IMR-90 (cell line): Measurements from ENCODE around the gene C10orf120. TPM values are rescaled to one million over a fixed set of nuclear protein-coding genes. Genes with fewer than 3 reads are reported as not detected.

Experiments used
- ATAC-seq: fragments of 200-7000 bp; cut with Tn5 transposase; 2 replicates; pipeline ENCODE4 v1.9.1; 2020; ENCODE audit warnings: low read depth, mild to moderate bottlenecking, moderate library complexity
- BruUV-seq: library from RNA; stranded (reverse); fragments of 400-500 nt; replicated peaks from 2 replicates; lab custom pipeline; 2021; lab: Mats Ljungman, UMichigan
- CTCF ChIA-PET: fragments of 300-600 bp; formaldehyde crosslinking; extraction: SDS; loops from one replicate; lab custom pipeline; 2021; ENCODE audit warnings: antibody characterized with exemption; lab: Yijun Ruan, JAX
- POLR2A ChIA-PET: fragments of 300-600 bp; sonication (Branson Sonifier 250); formaldehyde crosslinking; loops from one replicate; lab custom pipeline; 2022; ENCODE audit warnings: antibody characterized with exemption; ENCODE audit not compliant: unreplicated experiment; lab: Charles Lee
- DNase-seq: peaks from one replicate; pipeline ENCODE4 v3.0.0; 2013
- H2AFZ ChIP-seq: replicated peaks from 2 replicates; pipeline ENCODE3; 2013; ENCODE audit warnings: low read length, mild to moderate bottlenecking; ENCODE audit not compliant: poor library complexity
- H2AK5ac ChIP-seq: 2 replicates; pipeline ENCODE4 v1.6.1; 2013; ENCODE audit warnings: low read depth, low read length, inconsistent platforms
- H2AK9ac ChIP-seq: replicated peaks from 2 replicates; pipeline ENCODE3; 2013; ENCODE audit warnings: mild to moderate bottlenecking, low read depth, low read length, moderate library complexity; ENCODE audit not compliant: poor library complexity
- H2BK120ac ChIP-seq: 2 replicates; pipeline ENCODE4 v1.6.1; 2013; ENCODE audit warnings: low read depth, low read length, inconsistent platforms
- H2BK15ac ChIP-seq: 3 replicates; pipeline ENCODE4 v1.6.1; 2013; ENCODE audit warnings: low read depth, low read length, inconsistent platforms
- H2BK20ac ChIP-seq: 2 replicates; pipeline ENCODE4 v1.6.1; 2013; ENCODE audit warnings: low read depth, mild to moderate bottlenecking, inconsistent platforms, low read length, moderate library complexity
- H2BK5ac ChIP-seq: 2 replicates; pipeline ENCODE4 v1.6.1; 2013; ENCODE audit warnings: mild to moderate bottlenecking, low read depth, low read length, inconsistent platforms; ENCODE audit not compliant: poor library complexity, severe bottlenecking
- H3K14ac ChIP-seq: replicated peaks from 2 replicates; pipeline ENCODE4 v1.6.1; 2013; ENCODE audit warnings: low read depth, low read length, inconsistent platforms
- H3K18ac ChIP-seq: 2 replicates; pipeline ENCODE4 v1.6.1; 2013; ENCODE audit warnings: low read depth, low read length, control low read depth
- H3K23ac ChIP-seq: 2 replicates; pipeline ENCODE4 v1.6.1; 2013; ENCODE audit warnings: low read depth, low read length, inconsistent platforms
- H3K27ac ChIP-seq: 2 replicates; pipeline ENCODE4 v1.5.1; 2013; ENCODE audit warnings: mild to moderate bottlenecking, control low read depth, low read length; ENCODE audit not compliant: insufficient read depth
- H3K27me3 ChIP-seq: 2 replicates; pipeline ENCODE4 v1.6.1; 2013; ENCODE audit warnings: low read length; ENCODE audit not compliant: control insufficient read depth, insufficient read depth
- H3K36me3 ChIP-seq: 2 replicates; pipeline ENCODE4 v1.6.1; 2013; ENCODE audit warnings: low read length, mixed read lengths; ENCODE audit not compliant: control insufficient read depth, insufficient read depth
- H3K4ac ChIP-seq: 2 replicates; pipeline ENCODE4 v1.6.1; 2013; ENCODE audit warnings: low read depth, low read length, inconsistent platforms
- H3K4me1 ChIP-seq: 2 replicates; pipeline ENCODE4 v1.6.1; 2013; ENCODE audit warnings: low read length, mixed read lengths; ENCODE audit not compliant: control insufficient read depth, insufficient read depth
- H3K4me2 ChIP-seq: 2 replicates; pipeline ENCODE4 v1.6.1; 2013; ENCODE audit warnings: low read depth, mild to moderate bottlenecking, control low read depth, low read length, moderate library complexity
- H3K4me3 ChIP-seq: 2 replicates; pipeline ENCODE4 v1.5.1; 2013; ENCODE audit warnings: low read depth, mild to moderate bottlenecking, control low read depth, low read length, moderate library complexity; ENCODE audit not compliant: insufficient read depth
- H3K56ac ChIP-seq: 2 replicates; pipeline ENCODE4 v1.6.1; 2013; ENCODE audit warnings: low read length, inconsistent platforms; ENCODE audit not compliant: insufficient read depth; ENCODE audit errors: extremely low read depth
- H3K79me1 ChIP-seq, 2 experiments: 2 replicates each; pipeline ENCODE4 v1.6.1; 2013; ENCODE audit warnings: low read length in 2 of 2, inconsistent platforms in 1 of 2, low read depth in 1 of 2
- H3K9ac ChIP-seq: 2 replicates; pipeline ENCODE4 v1.6.1; 2013; ENCODE audit warnings: low read depth, low read length, control low read depth
- H3K9me1 ChIP-seq: 2 replicates; pipeline ENCODE4 v1.6.1; 2013; ENCODE audit warnings: low read length, inconsistent platforms; ENCODE audit not compliant: insufficient read depth
- H3K9me3 ChIP-seq: 2 replicates; pipeline ENCODE4 v1.6.1; 2013; ENCODE audit warnings: low read length; ENCODE audit not compliant: control insufficient read depth, insufficient read depth
- H4K20me1 ChIP-seq: 2 replicates; pipeline ENCODE4 v1.6.1; 2013; ENCODE audit warnings: low read length, inconsistent platforms; ENCODE audit not compliant: insufficient read depth
- H4K5ac ChIP-seq: 2 replicates; pipeline ENCODE4 v1.6.1; 2013; ENCODE audit warnings: mild to moderate bottlenecking, low read depth, low read length, control low read depth
- H4K8ac ChIP-seq, 2 experiments: 2 replicates each; pipeline ENCODE4 v1.6.1; 2013; ENCODE audit warnings: low read depth in 2 of 2, low read length in 2 of 2, control low read depth in 1 of 2, inconsistent platforms in 1 of 2
- H4K91ac ChIP-seq: 2 replicates; pipeline ENCODE4 v1.6.1; 2013; ENCODE audit warnings: low read depth, low read length, inconsistent platforms; ENCODE audit not compliant: insufficient read depth
- CEBPB ChIP-seq: IDR thresholded peaks from 2 replicates; pipeline ENCODE4 v1.6.1; 2012; ENCODE audit warnings: low read depth, low read length, improper control_type of control experiment
- CHD1 ChIP-seq: IDR thresholded peaks from 2 replicates; pipeline ENCODE4 v1.6.1; 2012; ENCODE audit warnings: low read depth, low read length, improper control_type of control experiment
- ELK1 ChIP-seq: fragments of 150-350 bp; IDR thresholded peaks from 2 replicates; pipeline ENCODE4 v1.6.1; 2016; ENCODE audit warnings: low read depth, mild to moderate bottlenecking, low read length, moderate library complexity, borderline replicate concordance
- MAFK ChIP-seq: IDR thresholded peaks from 2 replicates; pipeline ENCODE4 v1.6.1; 2012; ENCODE audit warnings: low read depth, low read length, improper control_type of control experiment
- NFE2L2 ChIP-seq: fragments of 150-350 bp; IDR thresholded peaks from 2 replicates; pipeline ENCODE4 v1.6.1; 2016; ENCODE audit warnings: low read depth, mild to moderate bottlenecking, low read length
- POLR2A ChIP-seq: IDR thresholded peaks from 2 replicates; pipeline ENCODE4 v1.6.1; 2012; ENCODE audit warnings: mild to moderate bottlenecking, low read depth, low read length
- RAD21 ChIP-seq: IDR thresholded peaks from 2 replicates; pipeline ENCODE4 v1.6.1; 2012; ENCODE audit warnings: low read length, improper control_type of control experiment
- RCOR1 ChIP-seq: IDR thresholded peaks from 2 replicates; pipeline ENCODE4 v1.6.1; 2012; ENCODE audit warnings: mild to moderate bottlenecking, low read length, improper control_type of control experiment; ENCODE audit not compliant: insufficient replicate concordance
- SMC3 ChIP-seq: fragments of 150-350 bp; IDR thresholded peaks from 2 replicates; pipeline ENCODE4 v1.6.1; 2016; ENCODE audit warnings: low read depth, mild to moderate bottlenecking, antibody characterized with exemption, low read length, moderate library complexity
- USF2 ChIP-seq: fragments of 150-350 bp; IDR thresholded peaks from 2 replicates; pipeline ENCODE4 v1.6.1; 2017; ENCODE audit warnings: mild to moderate bottlenecking, antibody characterized with exemption, low read length, low read depth
- WGBS, 2 experiments: methylation state at CpG; one replicate each; pipeline versions ENCODE4 v1.1.5 to v1.1.7; 2013; ENCODE audit warnings: missing lambda C conversion rate in 2 of 2; ENCODE audit not compliant: insufficient read length in 1 of 2; ENCODE audit errors: extremely low coverage in 2 of 2; 5-methylcytosine and 5-hydroxymethylcytosine counted together
- dilution Hi-C: fragments of 300-500 bp; cut with HindIII; formaldehyde crosslinking; loops from one replicate; pipeline ENCODE4 v1.14.3; 2018; ENCODE audit warnings: low sequenced_read_pairs; ENCODE audit not compliant: unreplicated experiment
- in situ Hi-C: fragments of 300-500 bp; cut with MboI; formaldehyde crosslinking; loops from 3 replicates; pipeline ENCODE4 v1.14.3; 2019; ENCODE audit warnings: low sequenced_read_pairs, inconsistent platforms, mixed read lengths
- intact Hi-C: fragments of 100-400 bp; cut with micrococcal nuclease; formaldehyde crosslinking; loops from 2 replicates; pipeline ENCODE4 v1.10.0; 2022
- polyA plus RNA-seq, 3 experiments: library from polyadenylated mRNA; depleted of rRNA; stranded (reverse); fragments of >200 nt; gene quantifications; 2 replicates each; pipeline ENCODE4 v1.2.3, GENCODE V29; 2012; ENCODE audit warnings: low replicate concordance in 1 of 3
- total RNA-seq: library from RNA; depleted of rRNA; stranded (reverse); fragments of >200 nt; gene quantifications from 2 replicates; pipeline ENCODE4 v1.2.3, GENCODE V29; 2012
- TF ChIP-seq, protein P1 (sequence below): conservative IDR thresholded peaks from 2 replicates; pipeline ENCODE4 v1.5.1; 2012; ENCODE audit warnings: mild to moderate bottlenecking, low read depth, low read length, improper control_type of control experiment

C10orf120 gene
- total and polyA plus RNA-seq, 2 of the 4 experiments (the other 2 are of a cell fraction): not detected

DNA sequence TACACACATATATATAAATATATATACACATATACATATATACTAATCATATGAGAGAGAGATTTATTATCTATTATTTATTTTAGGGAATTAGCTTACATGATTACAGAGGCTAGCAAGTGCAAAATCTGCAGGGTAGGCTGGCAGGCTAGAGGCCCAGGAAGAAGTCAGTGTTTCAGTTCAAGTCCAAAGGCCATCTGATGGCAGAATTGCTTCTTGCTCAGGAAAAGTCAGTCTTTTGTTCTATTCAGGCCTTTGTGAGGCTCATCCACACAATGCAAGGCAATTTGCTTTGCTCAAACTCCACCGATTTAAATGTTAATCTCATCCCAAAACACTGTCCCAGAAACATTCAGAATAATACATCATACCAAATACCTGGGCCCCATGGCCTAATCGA lies 2.6 kb upstream of the C10orf120 start:
- Histone ChIP-seq H3K4me2 (no peak overlapping the region), H3K36me3 (no peaks in the 10 kb centered on the region), H2BK120ac (no peak overlapping the region), H3K4ac (no peak overlapping the region), H2BK5ac (no peak overlapping the region), H3K14ac (no peak overlapping the region), H3K9me1 (no peaks in the 10 kb centered on the region; the same call in 1 of the 2 replicates), H3K4me1 (no peaks in the 10 kb centered on the region), H4K91ac (no peak overlapping the region), H4K20me1 (no peaks in the 10 kb centered on the region), H2AK5ac (no peak overlapping the region), H3K27ac (no peak overlapping the region), H2AK9ac (no peak overlapping the region), H3K18ac (no peak overlapping the region), H2AFZ (no peak overlapping the region), H3K23ac (no peak overlapping the region), H3K56ac (no peak overlapping the region), H3K9ac (no peak overlapping the region), H4K5ac (no peak overlapping the region), H3K4me3 (no peak overlapping the region), H3K9me3 (no peaks in the 10 kb centered on the region), H2BK20ac (no peak overlapping the region), H3K27me3 (no peaks in the 10 kb centered on the region), H2BK15ac (no peak overlapping the region), H3K79me1 (no peaks in the 10 kb centered on the region), H4K8ac (no peak overlapping the region)
- WGBS, 2 experiments: no CpG with 5 or more reads among the region's 2 CpGs
- dilution Hi-C loops (no loop called here), in situ Hi-C loops (no loop called here), intact Hi-C loops (loop anchor here (2.0 to 10.0 kb wide), 3 partner anchors 53 to 360 kb away; partner anchors contain the start of gene DMBT1)
- TF ChIP-seq SMC3 (no peak), USF2 (no peak), CHD1 (no peak), NFE2L2 (no peak), POLR2A (no peak), ELK1 (no peak), RAD21 (no peak), CEBPB (no peak), MAFK (no peak), RCOR1 (no peak)
- TF ChIP-seq, protein P1, sequence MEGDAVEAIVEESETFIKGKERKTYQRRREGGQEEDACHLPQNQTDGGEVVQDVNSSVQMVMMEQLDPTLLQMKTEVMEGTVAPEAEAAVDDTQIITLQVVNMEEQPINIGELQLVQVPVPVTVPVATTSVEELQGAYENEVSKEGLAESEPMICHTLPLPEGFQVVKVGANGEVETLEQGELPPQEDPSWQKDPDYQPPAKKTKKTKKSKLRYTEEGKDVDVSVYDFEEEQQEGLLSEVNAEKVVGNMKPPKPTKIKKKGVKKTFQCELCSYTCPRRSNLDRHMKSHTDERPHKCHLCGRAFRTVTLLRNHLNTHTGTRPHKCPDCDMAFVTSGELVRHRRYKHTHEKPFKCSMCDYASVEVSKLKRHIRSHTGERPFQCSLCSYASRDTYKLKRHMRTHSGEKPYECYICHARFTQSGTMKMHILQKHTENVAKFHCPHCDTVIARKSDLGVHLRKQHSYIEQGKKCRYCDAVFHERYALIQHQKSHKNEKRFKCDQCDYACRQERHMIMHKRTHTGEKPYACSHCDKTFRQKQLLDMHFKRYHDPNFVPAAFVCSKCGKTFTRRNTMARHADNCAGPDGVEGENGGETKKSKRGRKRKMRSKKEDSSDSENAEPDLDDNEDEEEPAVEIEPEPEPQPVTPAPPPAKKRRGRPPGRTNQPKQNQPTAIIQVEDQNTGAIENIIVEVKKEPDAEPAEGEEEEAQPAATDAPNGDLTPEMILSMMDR: no peak
- ATAC-seq (no peak), DNase-seq (no peak)
- ChIA-PET CTCF (no interaction called here), POLR2A (no interaction called here)
- no TSS peak for BruUV-seq
